Upper lobe of left lung (tissue), 4 donors: ENCODE results near the gene CCDC7.

Experiments used
- POLR2AphosphoS5 ChIP-seq, 2 donors: sonication (generic); formaldehyde crosslinking; IDR thresholded peaks; one replicate each; pipeline ENCODE4 v1.5.1; 2017; ENCODE audit warnings: antibody characterized with exemption in 2 of 2
- TF ChIP-seq, protein P1 (sequence below), 6 experiments: fragments of 450-650 bp in 4 of 6; fragments of 200-600 bp in 2 of 6; sonication (generic) in 2 of 6; IDR thresholded peaks; one replicate each; pipeline ENCODE4 v1.5.1; 2016 to 2019; ENCODE audit warnings: antibody characterized with exemption in 6 of 6

- TF ChIP-seq, protein P1, sequence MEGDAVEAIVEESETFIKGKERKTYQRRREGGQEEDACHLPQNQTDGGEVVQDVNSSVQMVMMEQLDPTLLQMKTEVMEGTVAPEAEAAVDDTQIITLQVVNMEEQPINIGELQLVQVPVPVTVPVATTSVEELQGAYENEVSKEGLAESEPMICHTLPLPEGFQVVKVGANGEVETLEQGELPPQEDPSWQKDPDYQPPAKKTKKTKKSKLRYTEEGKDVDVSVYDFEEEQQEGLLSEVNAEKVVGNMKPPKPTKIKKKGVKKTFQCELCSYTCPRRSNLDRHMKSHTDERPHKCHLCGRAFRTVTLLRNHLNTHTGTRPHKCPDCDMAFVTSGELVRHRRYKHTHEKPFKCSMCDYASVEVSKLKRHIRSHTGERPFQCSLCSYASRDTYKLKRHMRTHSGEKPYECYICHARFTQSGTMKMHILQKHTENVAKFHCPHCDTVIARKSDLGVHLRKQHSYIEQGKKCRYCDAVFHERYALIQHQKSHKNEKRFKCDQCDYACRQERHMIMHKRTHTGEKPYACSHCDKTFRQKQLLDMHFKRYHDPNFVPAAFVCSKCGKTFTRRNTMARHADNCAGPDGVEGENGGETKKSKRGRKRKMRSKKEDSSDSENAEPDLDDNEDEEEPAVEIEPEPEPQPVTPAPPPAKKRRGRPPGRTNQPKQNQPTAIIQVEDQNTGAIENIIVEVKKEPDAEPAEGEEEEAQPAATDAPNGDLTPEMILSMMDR (IDR thresholded peaks at IDR 0.05) = no peak
- no peak for TF ChIP-seq POLR2AphosphoS5 (IDR thresholded peaks at IDR 0.05)
Observed at GRCh38 chr10:32846974-32847373, 401.0 kb downstream of the CCDC7 start.
